HT-29 (cell line): ENCODE measurements around the gene CDT1. TPM values are rescaled to one million over a fixed set of nuclear protein-coding genes. Genes with fewer than 3 reads are reported as not detected.
"Not testable (repeated sequence)": the region's sequence is repeated elsewhere in the genome, so short reads cannot be mapped to it uniquely, and the experiment has no call there.

Experiments used
- DNase-seq: peaks from one replicate; pipeline ENCODE4 v3.0.0-alpha.2; 2015; ENCODE audit warnings: low spot score
- total RNA-seq: library from RNA; depleted of rRNA; stranded (reverse); fragments of >200 nt; shearing (Covaris generic); gene quantifications from 2 replicates; pipeline ENCODE4 v1.2.3, GENCODE V29; 2014

CDT1 gene
- total RNA-seq, 1 experiment from 2014 or later, result 146 TPM

- DNase-seq, result no peak
Measured at GRCh38 chr16:88816736-88817535, 13.3 kb downstream of the CDT1 start.

GRCh38 chr16:88817785-88818574 lies 14.4 kb downstream of the CDT1 start:
- no peak for DNase-seq

- DNase-seq, result no peak
Measured at GRCh38 chr16:88818575-88818874, 14.9 kb downstream of the CDT1 start.

- no peak for DNase-seq
Measured at GRCh38 chr16:88819126-88819525, 15.5 kb downstream of the CDT1 start.

- no peak for DNase-seq
Measured at GRCh38 chr16:88820385-88821025, 16.9 kb downstream of the CDT1 start.

GRCh38 chr16:88821168-88821850 lies 17.7 kb downstream of the CDT1 start:
- no peak for DNase-seq

- no peak for DNase-seq
Measured at GRCh38 chr16:88822281-88823040, 18.9 kb downstream of the CDT1 start.

- DNase-seq, result not testable (repeated sequence)
Measured at GRCh38 chr16:88823646-88824045, 20.1 kb downstream of the CDT1 start.

- no peak for DNase-seq
Measured at GRCh38 chr16:88824256-88825077, 20.9 kb downstream of the CDT1 start.

- DNase-seq, result no peak
Measured at GRCh38 chr16:88825146-88825545, 21.6 kb downstream of the CDT1 start.

GRCh38 chr16:88826070-88826840 lies 22.7 kb downstream of the CDT1 start:
- no peak for DNase-seq

GRCh38 chr16:88827727-88828126 lies 24.1 kb downstream of the CDT1 start:
- DNase-seq, result no peak

- no peak for DNase-seq
Measured at GRCh38 chr16:88828711-88829110, 25.1 kb downstream of the CDT1 start.

GRCh38 chr16:88830258-88830657 lies 26.7 kb downstream of the CDT1 start:
- no peak for DNase-seq

- DNase-seq, result no peak
Measured at GRCh38 chr16:88830783-88831182, 27.2 kb downstream of the CDT1 start.

GRCh38 chr16:88831838-88832237 lies 28.2 kb downstream of the CDT1 start:
- DNase-seq, result peak; percentile 5

GRCh38 chr16:88833086-88833485 lies 29.5 kb downstream of the CDT1 start:
- no peak for DNase-seq

GRCh38 chr16:88834670-88835069 lies 31.1 kb downstream of the CDT1 start:
- no peak for DNase-seq

- no peak for DNase-seq
Measured at GRCh38 chr16:88835383-88835782, 31.8 kb downstream of the CDT1 start.

- no peak for DNase-seq
Measured at GRCh38 chr16:88835818-88836217, 32.2 kb downstream of the CDT1 start.
